ENCODE measurements around the gene RBP5.

- TF ChIP-seq YY1 (IDR thresholded peaks at IDR 0.05; ENCODE audit: low read depth) (no peak), TAF1 (IDR thresholded peaks at IDR 0.05; ENCODE audit: low read depth) (no peak), FOXM1 (IDR thresholded peaks at IDR 0.05; ENCODE audit: borderline replicate concordance, low read depth) (no peak), EP300 (IDR thresholded peaks at IDR 0.05; ENCODE audit: borderline replicate concordance) (no peak), EGR1 (IDR thresholded peaks at IDR 0.05) (no peak), TEAD4 (IDR thresholded peaks at IDR 0.05) (no peak), ZBTB7A (IDR thresholded peaks at IDR 0.05; ENCODE audit: low read depth) (no peak), CREB1 (IDR thresholded peaks at IDR 0.05; ENCODE audit: low read depth) (no peak), CEBPB (IDR thresholded peaks at IDR 0.05) (no peak)
- TF ChIP-seq, protein P1, sequence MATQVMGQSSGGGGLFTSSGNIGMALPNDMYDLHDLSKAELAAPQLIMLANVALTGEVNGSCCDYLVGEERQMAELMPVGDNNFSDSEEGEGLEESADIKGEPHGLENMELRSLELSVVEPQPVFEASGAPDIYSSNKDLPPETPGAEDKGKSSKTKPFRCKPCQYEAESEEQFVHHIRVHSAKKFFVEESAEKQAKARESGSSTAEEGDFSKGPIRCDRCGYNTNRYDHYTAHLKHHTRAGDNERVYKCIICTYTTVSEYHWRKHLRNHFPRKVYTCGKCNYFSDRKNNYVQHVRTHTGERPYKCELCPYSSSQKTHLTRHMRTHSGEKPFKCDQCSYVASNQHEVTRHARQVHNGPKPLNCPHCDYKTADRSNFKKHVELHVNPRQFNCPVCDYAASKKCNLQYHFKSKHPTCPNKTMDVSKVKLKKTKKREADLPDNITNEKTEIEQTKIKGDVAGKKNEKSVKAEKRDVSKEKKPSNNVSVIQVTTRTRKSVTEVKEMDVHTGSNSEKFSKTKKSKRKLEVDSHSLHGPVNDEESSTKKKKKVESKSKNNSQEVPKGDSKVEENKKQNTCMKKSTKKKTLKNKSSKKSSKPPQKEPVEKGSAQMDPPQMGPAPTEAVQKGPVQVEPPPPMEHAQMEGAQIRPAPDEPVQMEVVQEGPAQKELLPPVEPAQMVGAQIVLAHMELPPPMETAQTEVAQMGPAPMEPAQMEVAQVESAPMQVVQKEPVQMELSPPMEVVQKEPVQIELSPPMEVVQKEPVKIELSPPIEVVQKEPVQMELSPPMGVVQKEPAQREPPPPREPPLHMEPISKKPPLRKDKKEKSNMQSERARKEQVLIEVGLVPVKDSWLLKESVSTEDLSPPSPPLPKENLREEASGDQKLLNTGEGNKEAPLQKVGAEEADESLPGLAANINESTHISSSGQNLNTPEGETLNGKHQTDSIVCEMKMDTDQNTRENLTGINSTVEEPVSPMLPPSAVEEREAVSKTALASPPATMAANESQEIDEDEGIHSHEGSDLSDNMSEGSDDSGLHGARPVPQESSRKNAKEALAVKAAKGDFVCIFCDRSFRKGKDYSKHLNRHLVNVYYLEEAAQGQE (IDR thresholded peaks at IDR 0.05; ENCODE audit: low read depth) = no peak
- TF ChIP-seq, protein P2, sequence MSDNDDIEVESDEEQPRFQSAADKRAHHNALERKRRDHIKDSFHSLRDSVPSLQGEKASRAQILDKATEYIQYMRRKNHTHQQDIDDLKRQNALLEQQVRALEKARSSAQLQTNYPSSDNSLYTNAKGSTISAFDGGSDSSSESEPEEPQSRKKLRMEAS (IDR thresholded peaks at IDR 0.05) = no peak
These were observed 34.8 kb downstream of the RBP5 start for GRCh38 chr12:7093892-7094291.

Data from Ishikawa (cell line).